GM12878 (cell line): Measurements from ENCODE around the gene TNPO2. TPM values are rescaled to one million over a fixed set of nuclear protein-coding genes. Genes with fewer than 3 reads are reported as not detected.

Source experiments
- CTCF ChIP-seq, 3 experiments: IDR thresholded peaks in 2 of 3; conservative IDR thresholded peaks in 1 of 3; 2 replicates each; pipeline ENCODE4 v1.5.1; 2011; ENCODE audit warnings: low read depth in 3 of 3, low read length in 3 of 3, mild to moderate bottlenecking in 3 of 3, control low read depth in 2 of 3, moderate library complexity in 2 of 3, inconsistent platforms in 1 of 3, mixed read lengths in 1 of 3; ENCODE audit not compliant: control insufficient read depth in 2 of 3, insufficient read depth in 1 of 3; ENCODE audit errors: extremely low read depth in 1 of 3
- HDAC2 ChIP-seq: fragments of 200-600 bp; sonication (generic); IDR thresholded peaks from 2 replicates; pipeline ENCODE4 v1.6.1; 2017
- HDGF ChIP-seq: fragments of 450-650 bp; IDR thresholded peaks from 2 replicates; pipeline ENCODE4 v1.6.1; 2016; ENCODE audit warnings: antibody characterized with exemption
- KDM1A ChIP-seq: fragments of 200-600 bp; sonication (generic); IDR thresholded peaks from 2 replicates; pipeline ENCODE4 v1.6.1; 2016; ENCODE audit warnings: borderline replicate concordance
- MLLT1 ChIP-seq: fragments of 450-650 bp; IDR thresholded peaks from 2 replicates; pipeline ENCODE4 v1.6.1; 2016; ENCODE audit warnings: mild to moderate bottlenecking
- NFXL1 ChIP-seq: fragments of 450-650 bp; IDR thresholded peaks from 2 replicates; pipeline ENCODE4 v1.6.1; 2017; ENCODE audit warnings: antibody characterized with exemption, mild to moderate bottlenecking, borderline replicate concordance
- PKNOX1 ChIP-seq: fragments of 450-650 bp; IDR thresholded peaks from 2 replicates; pipeline ENCODE4 v1.6.1; 2016; ENCODE audit warnings: mild to moderate bottlenecking
- POLR2AphosphoS5 ChIP-seq: IDR thresholded peaks from 2 replicates; pipeline ENCODE4 v1.6.1; 2011; ENCODE audit warnings: mild to moderate bottlenecking, low read length, inconsistent platforms
- RAD21 ChIP-seq: IDR thresholded peaks from 2 replicates; pipeline ENCODE4 v1.6.1; 2011; ENCODE audit warnings: mild to moderate bottlenecking, low read depth, low read length, moderate library complexity; ENCODE audit not compliant: insufficient read depth
- SMARCA5 ChIP-seq: fragments of 450-650 bp; IDR thresholded peaks from 2 replicates; pipeline ENCODE4 v1.6.1; 2017; ENCODE audit warnings: mild to moderate bottlenecking
- SREBF1 ChIP-seq: IDR thresholded peaks from 2 replicates; pipeline ENCODE4 v1.6.1; 2012; ENCODE audit warnings: mild to moderate bottlenecking, low read length
- SREBF2 ChIP-seq: IDR thresholded peaks from 2 replicates; pipeline ENCODE4 v1.6.1; 2012; ENCODE audit warnings: mild to moderate bottlenecking, low read length
- TCF12 ChIP-seq: IDR thresholded peaks from 2 replicates; pipeline ENCODE4 v1.6.1; 2011; ENCODE audit warnings: low read depth, mild to moderate bottlenecking, low read length
- USF2 ChIP-seq: IDR thresholded peaks from 2 replicates; pipeline ENCODE4 v1.6.1; 2011; ENCODE audit warnings: low read depth, low read length, improper control_type of control experiment, borderline replicate concordance
- ZBTB4 ChIP-seq: fragments of 450-650 bp; formaldehyde crosslinking; IDR thresholded peaks from 2 replicates; pipeline ENCODE4 v1.4.0; 2022; ENCODE audit warnings: mild to moderate bottlenecking, moderate library complexity
- ZBTB40 ChIP-seq: fragments of 450-650 bp; IDR thresholded peaks from 2 replicates; pipeline ENCODE4 v1.6.1; 2016; ENCODE audit warnings: mild to moderate bottlenecking, moderate library complexity, borderline replicate concordance
- ZNF24 ChIP-seq: fragments of 450-650 bp; IDR thresholded peaks from 2 replicates; pipeline ENCODE4 v1.6.1; 2017; ENCODE audit warnings: antibody characterized with exemption, mild to moderate bottlenecking
- ZZZ3 ChIP-seq: IDR thresholded peaks from 2 replicates; pipeline ENCODE4 v1.6.1; 2011; ENCODE audit warnings: low read depth; ENCODE audit not compliant: control insufficient read depth, insufficient read length
- polyA plus RNA-seq, 11 experiments: library from polyadenylated mRNA; depleted of rRNA in 4 of 11; unstranded in 6 of 11; stranded (reverse) in 5 of 11; fragments of >200 nt; fragmentation: Nextera tagmentation in 4 of 11; fragmentation: Illumina TruSeq in 1 of 11; extraction: Ambion mirVana in 4 of 11; extraction: Trizol in 1 of 11; gene quantifications; 1 replicate in 1 of 11; 2 replicates in 10 of 11; pipeline versions ENCODE4 v1.2.1 to v1.2.3, GENCODE V29; 2011 to 2016; ENCODE audit warnings: inconsistent platforms in 2 of 11, missing spikeins in 2 of 11, low read depth in 1 of 11
- total RNA-seq, 4 experiments: library from RNA; depleted of rRNA in 3 of 4; stranded (reverse); fragments of >200 nt in 3 of 4; fragmentation: Illumina TruSeq in 1 of 4; extraction: Trizol in 1 of 4; gene quantifications; 2 replicates each; pipeline versions ENCODE4 v1.2.1 to v1.2.3, GENCODE V29; 2013 to 2021

The TNPO2 gene
- total and polyA plus RNA-seq, 10 of the 15 experiments (the other 5 are each of a cell fraction or from before 2014, with no cell fraction given): 5.5 to 99.7 (median 29.6) TPM

GRCh38 chr19:12676384-12676792 is 47.3 kb downstream of the TNPO2 start (continued):
- no peak for TF ChIP-seq SREBF2
- TF ChIP-seq USF2: no peak
- TF ChIP-seq CTCF (IDR thresholded peaks at IDR 0.05 in 2 of 3, conservative IDR thresholded peaks at IDR 0.05 in 1 of 3; ENCODE audit: control insufficient read depth in 2 of 3, extremely low read depth in 1 of 3, insufficient read depth in 1 of 3, low read depth in 3 of 3, low read length in 3 of 3): peak; percentile 85 to 94 (median 93)
- no peak for TF ChIP-seq PKNOX1
- no peak for TF ChIP-seq MLLT1
- no peak for TF ChIP-seq HDAC2
- peak; percentile 39; the same call in 1 of the 2 replicates for TF ChIP-seq TCF12
- TF ChIP-seq SREBF1: no peak
- TF ChIP-seq ZNF24: no peak
- TF ChIP-seq HDGF: peak; percentile 55; the same call in 1 of the 2 replicates
- TF ChIP-seq ZZZ3: no peak
- TF ChIP-seq NFXL1: no peak
- peak; percentile 50 for TF ChIP-seq RAD21
- TF ChIP-seq POLR2AphosphoS5: peak; percentile 55; the same call in 1 of the 2 replicates
- no peak for TF ChIP-seq KDM1A
- TF ChIP-seq SMARCA5: peak; percentile 42; the same call in 1 of the 2 replicates
- TF ChIP-seq ZBTB4 (CRISPR knock-in tag): no peak
- no peak for TF ChIP-seq ZBTB40
